ENCODE measurements around the gene C1orf50. TPM values are rescaled to one million over a fixed set of nuclear protein-coding genes. Genes with fewer than 3 reads are reported as not detected.

C1orf50 gene
- total RNA-seq, 1 donor from 2014 or later, result 11.3 TPM

DNA sequence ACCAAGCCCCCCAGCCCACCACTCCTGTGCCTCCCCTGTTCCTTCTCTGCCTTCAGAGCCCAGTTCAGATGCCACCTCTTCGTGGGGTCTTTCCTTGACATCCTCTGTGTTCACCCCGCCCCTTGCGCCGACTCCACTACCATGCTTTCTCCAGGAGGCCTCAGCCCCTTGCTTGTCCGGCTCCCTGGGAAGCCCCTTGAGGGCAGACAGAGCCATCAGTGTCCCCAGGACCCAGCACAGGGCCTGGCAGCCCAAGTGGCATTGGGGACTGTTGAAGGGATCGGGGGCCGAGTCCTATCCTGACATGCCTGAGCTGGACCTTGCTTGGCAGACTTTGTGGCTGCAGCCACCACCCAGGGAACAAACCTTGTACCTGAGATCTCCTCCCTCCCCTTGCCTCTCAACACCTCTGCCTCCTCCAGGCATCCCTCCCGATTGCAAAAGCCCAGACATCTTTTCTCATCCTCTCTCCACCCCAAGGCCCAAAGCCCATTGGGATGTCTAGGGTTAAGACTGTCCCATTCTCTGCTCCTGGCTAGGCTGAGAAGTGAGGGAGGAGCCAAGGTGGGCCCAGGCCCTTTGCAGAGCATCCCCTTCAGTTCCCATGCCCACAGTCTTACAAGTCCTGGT lies 30.4 kb upstream of the C1orf50 start:
- Mint-ChIP-seq H3K4me3 (ENCODE audit: unreplicated experiment) (no peak overlapping the region), H3K27me3 (ENCODE audit: unreplicated experiment) (peaks cover 2% of the 10 kb centered on the region), H3K36me3 (ENCODE audit: low read depth, unreplicated experiment) (no peaks in the 10 kb centered on the region), H3K9me3 (ENCODE audit: unreplicated experiment) (no peaks in the 10 kb centered on the region), H3K27ac (ENCODE audit: unreplicated experiment) (peak overlapping the region; percentile 67), H3K4me1 (ENCODE audit: unreplicated experiment) (peaks cover 4% of the 10 kb centered on the region)
- DNase-seq (ENCODE audit: low spot score), result no peak
- TF ChIP-seq, protein P1, sequence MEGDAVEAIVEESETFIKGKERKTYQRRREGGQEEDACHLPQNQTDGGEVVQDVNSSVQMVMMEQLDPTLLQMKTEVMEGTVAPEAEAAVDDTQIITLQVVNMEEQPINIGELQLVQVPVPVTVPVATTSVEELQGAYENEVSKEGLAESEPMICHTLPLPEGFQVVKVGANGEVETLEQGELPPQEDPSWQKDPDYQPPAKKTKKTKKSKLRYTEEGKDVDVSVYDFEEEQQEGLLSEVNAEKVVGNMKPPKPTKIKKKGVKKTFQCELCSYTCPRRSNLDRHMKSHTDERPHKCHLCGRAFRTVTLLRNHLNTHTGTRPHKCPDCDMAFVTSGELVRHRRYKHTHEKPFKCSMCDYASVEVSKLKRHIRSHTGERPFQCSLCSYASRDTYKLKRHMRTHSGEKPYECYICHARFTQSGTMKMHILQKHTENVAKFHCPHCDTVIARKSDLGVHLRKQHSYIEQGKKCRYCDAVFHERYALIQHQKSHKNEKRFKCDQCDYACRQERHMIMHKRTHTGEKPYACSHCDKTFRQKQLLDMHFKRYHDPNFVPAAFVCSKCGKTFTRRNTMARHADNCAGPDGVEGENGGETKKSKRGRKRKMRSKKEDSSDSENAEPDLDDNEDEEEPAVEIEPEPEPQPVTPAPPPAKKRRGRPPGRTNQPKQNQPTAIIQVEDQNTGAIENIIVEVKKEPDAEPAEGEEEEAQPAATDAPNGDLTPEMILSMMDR (IDR thresholded peaks at IDR 0.05; ENCODE audit: unreplicated experiment), result no peak

DNA sequence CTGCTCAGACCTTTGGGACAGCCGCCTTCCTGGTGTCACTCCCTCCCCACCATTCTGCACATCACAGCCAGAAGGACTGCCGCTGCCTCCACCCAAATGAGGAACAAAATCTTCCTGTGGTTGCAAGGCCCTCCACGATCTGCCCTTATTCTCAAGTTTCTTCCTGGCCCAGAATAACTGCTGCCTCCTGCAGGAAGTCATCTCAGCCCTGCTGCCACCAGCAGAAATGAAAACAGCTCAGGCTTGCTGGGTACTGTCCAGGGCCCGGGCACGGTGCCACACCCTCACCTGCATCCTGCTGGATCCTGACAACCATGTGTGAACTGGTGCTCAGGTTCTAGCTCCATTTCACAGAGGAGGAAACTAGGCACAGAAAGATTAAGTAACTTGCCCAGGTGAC lies 29.8 kb upstream of the C1orf50 start:
- Mint-ChIP-seq H3K4me1 (ENCODE audit: unreplicated experiment) (peaks cover 4% of the 10 kb centered on the region), H3K9me3 (ENCODE audit: unreplicated experiment) (no peaks in the 10 kb centered on the region), H3K36me3 (ENCODE audit: low read depth, unreplicated experiment) (peaks cover 1% of the 10 kb centered on the region), H3K4me3 (ENCODE audit: unreplicated experiment) (no peak overlapping the region), H3K27ac (ENCODE audit: unreplicated experiment) (no peak overlapping the region), H3K27me3 (ENCODE audit: unreplicated experiment) (peaks cover 2% of the 10 kb centered on the region)
- TF ChIP-seq, protein P1 (IDR thresholded peaks at IDR 0.05; ENCODE audit: unreplicated experiment), result no peak
- no peak for DNase-seq (ENCODE audit: low spot score)

DNA sequence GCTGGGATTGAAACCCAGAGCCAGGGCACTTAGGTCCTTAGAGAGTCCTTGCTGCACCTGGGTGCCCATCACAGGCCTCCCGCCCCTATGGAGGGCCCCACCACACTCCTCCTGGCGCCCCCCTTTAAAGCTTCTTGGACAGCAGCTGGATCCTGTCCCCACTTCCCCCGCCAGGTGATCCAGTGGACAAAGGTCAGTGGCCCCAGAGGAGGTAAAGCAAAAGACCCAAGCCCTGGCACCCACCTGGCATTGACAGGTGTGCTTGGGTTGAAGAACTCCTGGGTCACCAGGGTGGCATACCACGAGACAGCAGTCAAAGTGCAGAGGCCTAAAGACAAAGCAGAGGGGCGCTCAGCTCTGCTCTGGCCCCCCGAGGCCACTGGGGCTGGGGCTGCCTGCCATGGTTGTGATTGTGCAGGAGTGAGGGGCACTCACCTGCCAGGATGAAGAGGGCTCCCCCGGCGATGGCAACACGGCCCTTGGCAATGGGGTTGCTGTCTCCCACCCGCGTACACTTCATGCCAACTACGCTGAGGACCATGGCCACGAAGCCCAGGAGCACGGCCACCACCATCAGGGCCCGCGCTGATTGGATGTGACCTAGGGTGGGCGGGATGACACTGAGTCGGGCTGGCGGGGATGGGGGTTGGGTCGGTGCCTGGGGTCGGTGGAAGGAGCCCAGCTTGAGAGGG lies 28.9 kb upstream of the C1orf50 start:
- peaks cover 2% of the 10 kb centered on the region for H3K27me3 Mint-ChIP-seq (ENCODE audit: unreplicated experiment)
- TF ChIP-seq, protein P1 (IDR thresholded peaks at IDR 0.05; ENCODE audit: unreplicated experiment), result no peak
- H3K27ac Mint-ChIP-seq (ENCODE audit: unreplicated experiment), result no peak overlapping the region
- H3K4me1 Mint-ChIP-seq (ENCODE audit: unreplicated experiment), result peaks cover 4% of the 10 kb centered on the region
- H3K36me3 Mint-ChIP-seq (ENCODE audit: low read depth, unreplicated experiment), result peaks cover 5% of the 10 kb centered on the region
- no peak for DNase-seq (ENCODE audit: low spot score)
- no peak overlapping the region for H3K4me3 Mint-ChIP-seq (ENCODE audit: unreplicated experiment)
- H3K9me3 Mint-ChIP-seq (ENCODE audit: unreplicated experiment), result no peaks in the 10 kb centered on the region

DNA sequence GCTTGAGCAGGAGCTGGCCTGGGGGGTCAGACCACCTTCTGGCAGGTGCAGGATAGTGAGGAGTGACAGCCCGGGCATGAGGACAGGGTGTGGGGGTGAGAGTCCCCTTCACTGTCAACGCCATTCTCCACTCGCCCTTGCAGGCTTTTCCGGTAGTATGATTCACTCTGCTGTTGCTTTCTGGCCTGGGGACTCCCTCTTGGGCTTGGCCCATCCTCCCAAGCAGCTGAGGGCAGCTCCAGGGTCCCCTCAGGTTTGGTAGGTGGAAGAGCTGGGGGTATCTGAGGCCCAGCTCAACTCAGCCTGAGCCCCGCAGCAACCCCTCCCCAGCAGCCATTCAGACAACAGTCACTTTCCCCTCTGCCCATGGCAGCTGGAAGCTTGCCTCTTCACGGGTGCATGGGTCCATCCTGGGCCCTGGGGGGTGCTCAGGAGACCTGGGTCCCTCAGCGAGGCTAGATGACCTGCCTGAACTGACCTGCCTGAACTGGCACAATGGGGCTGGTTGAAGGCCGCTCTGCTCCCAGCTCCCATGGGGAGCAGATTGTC lies 28.3 kb upstream of the C1orf50 start:
- Mint-ChIP-seq H3K27ac (ENCODE audit: unreplicated experiment) (no peak overlapping the region), H3K27me3 (ENCODE audit: unreplicated experiment) (peaks cover 1% of the 10 kb centered on the region), H3K4me1 (ENCODE audit: unreplicated experiment) (peaks cover 4% of the 10 kb centered on the region), H3K4me3 (ENCODE audit: unreplicated experiment) (no peak overlapping the region), H3K9me3 (ENCODE audit: unreplicated experiment) (no peaks in the 10 kb centered on the region), H3K36me3 (ENCODE audit: low read depth, unreplicated experiment) (peaks cover 5% of the 10 kb centered on the region)
- TF ChIP-seq, protein P1 (IDR thresholded peaks at IDR 0.05; ENCODE audit: unreplicated experiment), result no peak
- DNase-seq (ENCODE audit: low spot score), result no peak
